ENCODE data around the gene AIG1.

GRCh38 chr6:143335865-143336264, 275.2 kb downstream of the AIG1 start:
- TF ChIP-seq CTCF (IDR thresholded peaks at IDR 0.05; ENCODE audit: borderline replicate concordance, extremely low read depth, low read length, poor library complexity, severe bottlenecking) (no peak), EZH2 (IDR thresholded peaks at IDR 0.05; ENCODE audit: borderline replicate concordance, low read depth, low read length, severe bottlenecking) (no peak)
